ENCODE data around the gene USP53. TPM values are rescaled to one million over a fixed set of nuclear protein-coding genes. Genes with fewer than 3 reads are reported as not detected.

The USP53 gene
- total and polyA plus RNA-seq, 9 of the 15 experiments (the other 6 are each of a cell fraction or from before 2014, with no cell fraction given), result 2.9 to 9.6 (median 8.3) TPM

DNA sequence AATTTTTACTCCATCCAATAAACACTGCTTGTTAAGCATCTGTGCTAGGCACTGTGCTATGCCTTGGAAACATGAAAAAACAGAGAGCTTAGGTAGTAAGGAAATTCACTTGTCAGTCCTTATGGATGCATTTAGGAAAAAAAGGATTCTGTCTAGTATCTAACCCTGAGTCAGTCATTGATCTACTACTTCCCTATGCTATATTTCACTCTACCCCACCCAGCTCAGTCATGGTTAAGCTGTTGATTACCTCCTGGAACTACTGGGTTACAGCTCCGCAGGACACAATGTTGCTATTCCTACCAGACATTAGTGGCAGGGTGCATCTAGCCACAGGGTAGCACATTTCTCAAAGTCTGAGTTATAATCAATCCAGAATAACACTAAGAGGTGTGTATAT is 2.9 kb upstream of the USP53 start:
- no peak for ATAC-seq
- Histone ChIP-seq H3K9me3 (replicated peaks; ENCODE audit: control insufficient read depth, insufficient read depth, low read depth, low read length) (no peaks in the 10 kb centered on the region), H3K27me3 (ENCODE audit: control insufficient read depth in 2 of 2, insufficient read depth in 2 of 2, low read length in 2 of 2) (no peaks in the 10 kb centered on the region; a peak in 1 of 5 replicates), H3K36me3 (ENCODE audit: control insufficient read depth, insufficient read depth, low read length) (no peaks in the 10 kb centered on the region), H3K9ac (ENCODE audit: insufficient read depth in 1 of 2, low read depth in 2 of 2, low read length in 2 of 2) (no peak overlapping the region), H3K27ac (ENCODE audit: extremely low read depth, low read depth, low read length) (no peak overlapping the region), H3K9me1 (ENCODE audit: control insufficient read depth, insufficient read depth, low read length) (no peaks in the 10 kb centered on the region), H2AFZ (ENCODE audit: low read depth, low read length) (no peak overlapping the region), H3K4me2 (ENCODE audit: insufficient read depth, low read length) (no peak overlapping the region), H3K4me3 (no peak overlapping the region), H4K20me1 (replicated peaks; ENCODE audit: control insufficient read depth, insufficient read depth, low read length) (no peaks in the 10 kb centered on the region), H3K79me2 (ENCODE audit: control insufficient read depth, insufficient read depth, low read length) (peaks cover 14% of the 10 kb centered on the region), H3K4me1 (replicated peaks in 1 of 2; ENCODE audit: control insufficient read depth in 2 of 2, insufficient read depth in 2 of 2, low read length in 2 of 2) (peaks cover 4 to 15% of the 10 kb centered on the region in 2 experiments; a peak in 4 of 5 replicates)
- DNase-seq (ENCODE audit: extremely low read depth in 1 of 4, low spot score in 3 of 4), result no peak
- ChIA-PET POLR2A (no interaction called here), CTCF (ENCODE audit: low intra/inter-chr PET ratio) (no interaction called here)
- 54% methylated on average over 1 of the region's 1 CpG for whole genome bisulfite sequencing (ENCODE audit: insufficient coverage, low coverage, missing lambda C conversion rate)
- intact Hi-C loops (cut with micrococcal nuclease) (no loop called here), in situ Hi-C loops (cut with MboI) (no loop called here)
- TF ChIP-seq MAX (CRISPR knock-in tag; IDR thresholded peaks at IDR 0.05) (no peak), SMAD4 (CRISPR knock-in tag; conservative IDR thresholded peaks at IDR 0.05) (no peak), POLR2A (conservative IDR thresholded peaks at IDR 0.05) (no peak), ZNF41 (CRISPR knock-in tag; conservative IDR thresholded peaks at IDR 0.05) (no peak), POU5F1 (IDR thresholded peaks at IDR 0.05; ENCODE audit: borderline replicate concordance, low read depth, low read length, partially characterized antibody) (no peak), LCOR (CRISPR knock-in tag; IDR thresholded peaks at IDR 0.05) (no peak), TEAD1 (CRISPR knock-in tag; IDR thresholded peaks at IDR 0.05) (no peak)
- TF ChIP-seq, protein P1, sequence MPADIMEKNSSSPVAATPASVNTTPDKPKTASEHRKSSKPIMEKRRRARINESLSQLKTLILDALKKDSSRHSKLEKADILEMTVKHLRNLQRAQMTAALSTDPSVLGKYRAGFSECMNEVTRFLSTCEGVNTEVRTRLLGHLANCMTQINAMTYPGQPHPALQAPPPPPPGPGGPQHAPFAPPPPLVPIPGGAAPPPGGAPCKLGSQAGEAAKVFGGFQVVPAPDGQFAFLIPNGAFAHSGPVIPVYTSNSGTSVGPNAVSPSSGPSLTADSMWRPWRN (IDR thresholded peaks at IDR 0.05; ENCODE audit: low read depth), result no peak
- BruUV-seq (replicated peaks), result no TSS peak
- FAIRE-seq, result no peak
